Activated CD8-positive, alpha-beta T cell treated with anti-CD3 and anti-CD28 coated beads for 36 hours (primary cell): ENCODE results near the gene IL1RL2. TPM values are rescaled to one million over a fixed set of nuclear protein-coding genes. Genes with fewer than 3 reads are reported as not detected.

Experiments
- ATAC-seq: fragments of 200-7000 bp; cut with Tn5 transposase; one replicate; pipeline ENCODE4 v1.10.0; 2021; ENCODE audit warnings: mild to moderate bottlenecking, moderate library complexity
- CTCF ChIA-PET: fragments of 350-600 bp; sonication (Branson Sonifier 250); formaldehyde crosslinking; loops from one replicate; lab custom pipeline; 2021; ENCODE audit warnings: antibody characterized with exemption; lab: Charles Lee
- POLR2A ChIA-PET: fragments of 350-600 bp; sonication (Branson Sonifier 250); formaldehyde crosslinking; loops from one replicate; lab custom pipeline; 2021; ENCODE audit warnings: antibody characterized with exemption; lab: Charles Lee
- DNase-seq: peaks from one replicate; pipeline ENCODE4 v3.0.0-alpha.2; 2020
- H3K27ac Mint-ChIP-seq: one replicate; pipeline ENCODE4 v1.8.0; 2021; ENCODE audit warnings: mild to moderate bottlenecking, mixed read lengths
- H3K27me3 Mint-ChIP-seq: one replicate; pipeline ENCODE4 v1.8.0; 2021; ENCODE audit warnings: mixed read lengths
- H3K36me3 Mint-ChIP-seq: one replicate; pipeline ENCODE4 v1.8.0; 2021; ENCODE audit warnings: low read depth, mixed read lengths
- H3K4me1 Mint-ChIP-seq: one replicate; pipeline ENCODE4 v1.8.0; 2021; ENCODE audit warnings: low read depth, mixed read lengths
- H3K4me3 Mint-ChIP-seq: one replicate; pipeline ENCODE4 v1.8.0; 2021; ENCODE audit warnings: mild to moderate bottlenecking, moderate library complexity, mixed read lengths
- H3K9me3 Mint-ChIP-seq: one replicate; pipeline ENCODE4 v1.8.0; 2021; ENCODE audit warnings: mixed read lengths
- intact Hi-C: fragments of 100-400 bp; cut with micrococcal nuclease; formaldehyde crosslinking; loops from one replicate; pipeline ENCODE4 v1.10.0; 2022
- total RNA-seq, 2 experiments: library from RNA; stranded (reverse); gene quantifications; one replicate each; pipeline ENCODE4 v1.2.3, GENCODE V29; 2021
- TF ChIP-seq, protein P1 (sequence below): fragments of 200-600 bp; IDR thresholded peaks from one replicate; pipeline ENCODE4 v1.8.0; 2022; ENCODE audit warnings: antibody characterized with exemption, mild to moderate bottlenecking

Gene IL1RL2
- total RNA-seq, 2 experiments from 2014 or later: not detected

- TF ChIP-seq, protein P1, sequence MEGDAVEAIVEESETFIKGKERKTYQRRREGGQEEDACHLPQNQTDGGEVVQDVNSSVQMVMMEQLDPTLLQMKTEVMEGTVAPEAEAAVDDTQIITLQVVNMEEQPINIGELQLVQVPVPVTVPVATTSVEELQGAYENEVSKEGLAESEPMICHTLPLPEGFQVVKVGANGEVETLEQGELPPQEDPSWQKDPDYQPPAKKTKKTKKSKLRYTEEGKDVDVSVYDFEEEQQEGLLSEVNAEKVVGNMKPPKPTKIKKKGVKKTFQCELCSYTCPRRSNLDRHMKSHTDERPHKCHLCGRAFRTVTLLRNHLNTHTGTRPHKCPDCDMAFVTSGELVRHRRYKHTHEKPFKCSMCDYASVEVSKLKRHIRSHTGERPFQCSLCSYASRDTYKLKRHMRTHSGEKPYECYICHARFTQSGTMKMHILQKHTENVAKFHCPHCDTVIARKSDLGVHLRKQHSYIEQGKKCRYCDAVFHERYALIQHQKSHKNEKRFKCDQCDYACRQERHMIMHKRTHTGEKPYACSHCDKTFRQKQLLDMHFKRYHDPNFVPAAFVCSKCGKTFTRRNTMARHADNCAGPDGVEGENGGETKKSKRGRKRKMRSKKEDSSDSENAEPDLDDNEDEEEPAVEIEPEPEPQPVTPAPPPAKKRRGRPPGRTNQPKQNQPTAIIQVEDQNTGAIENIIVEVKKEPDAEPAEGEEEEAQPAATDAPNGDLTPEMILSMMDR: no peak
- intact Hi-C loops: no loop called here
Measured at GRCh38 chr2:102289129-102289528, 102.3 kb downstream of the IL1RL2 start.

More at GRCh38 chr2:102289129-102289528, 102.3 kb downstream of the IL1RL2 start:
- Mint-ChIP-seq H3K9me3 (no peaks in the 10 kb centered on the region), H3K36me3 (no peaks in the 10 kb centered on the region), H3K4me1 (peaks cover 15% of the 10 kb centered on the region), H3K4me3 (no peak overlapping the region), H3K27ac (no peak overlapping the region), H3K27me3 (peaks cover 3% of the 10 kb centered on the region)
- DNase-seq: no peak
- ChIA-PET CTCF (interaction anchor here (1.2 kb wide), 1 partner anchor 21 kb away, joined by 3 read pairs; no protein-coding TSS in a partner anchor), POLR2A (no interaction called here)
- no peak for ATAC-seq

Other genes with a start within 250 kb of the IL1RL2 start
- 1 to 10 TPM in 1 of 2 experiments, not detected in 1; 1.1 TPM for gene IL1R2, start 195.1 kb upstream of the IL1RL2 start, total RNA-seq
- under 1 TPM; 0.63 to 0.68 TPM for gene IL1R1, start 44.3 kb upstream of the IL1RL2 start, total RNA-seq
- gene IL1RL1, start 124.5 kb downstream of the IL1RL2 start, total RNA-seq: under 1 TPM; 0.09 to 0.20 TPM
- gene IL18R1, start 168.8 kb downstream of the IL1RL2 start, total RNA-seq: 10 to 100 TPM; 15.0 to 15.8 TPM
- 1 to 10 TPM; 5.8 to 6.0 TPM for gene IL18RAP, start 236.1 kb downstream of the IL1RL2 start, total RNA-seq